Measurements from ENCODE around the gene RHCE. TPM values are rescaled to one million over a fixed set of nuclear protein-coding genes. Genes with fewer than 3 reads are reported as not detected.
"Not testable (repeated sequence)": the region's sequence is repeated elsewhere in the genome, so short reads cannot be mapped to it uniquely, and the experiment has no call there.

Gene RHCE
- polyA plus RNA-seq, 1 donor = 0.53 TPM

DNA sequence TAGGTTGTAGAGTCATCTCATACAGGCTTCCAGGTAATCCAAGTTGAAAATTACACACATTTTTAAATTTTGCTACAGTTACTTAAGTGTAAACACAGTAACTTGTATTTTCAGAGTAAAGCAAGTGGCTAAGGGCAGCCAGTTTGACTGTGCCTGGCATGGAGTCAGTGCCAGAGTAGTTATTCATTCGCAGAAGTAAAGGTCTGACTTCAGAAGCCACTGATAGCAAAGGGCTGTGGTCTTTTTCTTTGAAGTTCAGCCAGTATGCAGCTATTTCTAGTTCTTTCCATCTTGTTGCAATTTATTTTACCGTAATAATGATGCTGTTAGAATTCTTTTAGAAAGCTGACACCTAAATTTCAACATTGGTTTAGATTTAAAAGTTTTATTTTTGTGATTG is 73.1 kb downstream of the RHCE start:
- DNase-seq (ENCODE audit: low read depth) = no peak

DNA sequence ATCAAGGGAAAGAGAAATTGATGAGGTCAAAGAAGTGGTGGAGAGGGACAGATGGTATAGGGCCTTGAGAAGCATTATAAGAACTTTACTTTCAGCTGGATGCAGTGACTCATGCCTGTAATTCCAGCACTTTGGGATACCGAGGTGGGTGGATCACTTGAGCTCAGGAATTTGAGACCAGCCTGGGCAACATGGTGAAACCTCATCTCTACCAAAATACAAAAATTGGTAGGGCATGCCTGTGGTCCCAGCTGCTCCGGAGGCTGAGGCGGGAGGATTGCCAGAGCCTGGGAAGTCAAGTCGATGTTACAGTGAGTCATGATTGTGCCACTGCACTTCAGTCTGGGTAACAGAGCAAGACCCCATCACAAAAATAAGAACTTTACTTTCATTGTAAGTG is 76.8 kb downstream of the RHCE start:
- DNase-seq (ENCODE audit: low read depth) = no peak

DNA sequence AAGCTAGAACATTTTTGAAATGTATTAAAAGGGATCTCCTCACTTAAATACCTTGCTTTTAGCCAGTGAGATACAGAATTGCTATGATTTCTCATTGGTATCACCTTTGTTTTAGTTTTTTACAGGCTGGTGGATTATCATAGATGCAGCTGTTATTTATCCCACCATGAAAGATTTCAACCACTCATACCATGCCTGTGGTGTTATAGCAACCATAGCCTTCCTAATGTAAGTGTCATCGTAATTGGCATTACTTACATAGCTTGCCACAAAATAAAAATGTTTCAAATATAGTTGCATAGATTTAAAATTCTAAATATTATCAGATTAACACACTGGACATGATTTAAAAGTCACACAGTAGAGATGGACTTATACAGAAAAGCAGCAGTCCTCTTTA is 77.8 kb downstream of the RHCE start:
- no peak for DNase-seq (ENCODE audit: low read depth)

DNA sequence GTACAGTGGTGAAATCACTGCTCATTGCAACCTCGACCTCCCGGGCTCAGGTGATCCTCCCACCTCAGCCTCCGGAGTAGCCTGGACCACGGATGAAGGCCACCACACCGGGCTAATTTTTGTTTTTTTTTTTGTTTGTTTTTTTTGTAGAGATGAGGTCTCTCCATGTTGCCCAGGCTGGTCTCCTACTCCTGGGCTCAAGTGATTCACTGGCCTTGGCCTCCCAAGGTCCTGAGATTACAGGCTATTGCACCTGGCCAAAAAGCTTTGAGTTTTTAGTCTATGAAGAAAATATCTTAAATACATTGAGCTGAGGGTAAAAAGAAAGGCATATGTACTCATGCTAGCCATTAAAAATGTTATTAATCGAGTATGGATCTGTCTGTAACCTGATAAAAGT is 78.9 kb downstream of the RHCE start:
- DNase-seq (ENCODE audit: low read depth) = no peak

DNA sequence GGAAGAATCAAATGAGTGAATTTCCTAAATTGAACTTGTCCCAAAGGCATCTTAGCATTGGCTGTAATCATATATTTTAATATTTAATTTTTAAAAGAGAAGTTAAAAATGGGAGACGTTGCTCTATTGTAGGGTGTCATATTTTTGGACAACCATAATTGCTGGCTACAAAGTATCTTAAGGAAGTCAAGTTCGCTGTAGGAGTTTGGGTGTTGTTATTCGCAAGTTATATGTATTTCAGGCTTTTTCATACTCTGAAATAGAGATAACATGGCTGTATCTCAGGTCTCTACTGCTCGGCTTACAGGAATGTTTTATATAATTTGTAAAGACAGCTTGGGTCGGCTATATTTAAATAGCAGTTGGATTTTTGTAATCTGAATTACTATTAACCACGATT is 81.6 kb downstream of the RHCE start:
- no peak for DNase-seq (ENCODE audit: low read depth)

DNA sequence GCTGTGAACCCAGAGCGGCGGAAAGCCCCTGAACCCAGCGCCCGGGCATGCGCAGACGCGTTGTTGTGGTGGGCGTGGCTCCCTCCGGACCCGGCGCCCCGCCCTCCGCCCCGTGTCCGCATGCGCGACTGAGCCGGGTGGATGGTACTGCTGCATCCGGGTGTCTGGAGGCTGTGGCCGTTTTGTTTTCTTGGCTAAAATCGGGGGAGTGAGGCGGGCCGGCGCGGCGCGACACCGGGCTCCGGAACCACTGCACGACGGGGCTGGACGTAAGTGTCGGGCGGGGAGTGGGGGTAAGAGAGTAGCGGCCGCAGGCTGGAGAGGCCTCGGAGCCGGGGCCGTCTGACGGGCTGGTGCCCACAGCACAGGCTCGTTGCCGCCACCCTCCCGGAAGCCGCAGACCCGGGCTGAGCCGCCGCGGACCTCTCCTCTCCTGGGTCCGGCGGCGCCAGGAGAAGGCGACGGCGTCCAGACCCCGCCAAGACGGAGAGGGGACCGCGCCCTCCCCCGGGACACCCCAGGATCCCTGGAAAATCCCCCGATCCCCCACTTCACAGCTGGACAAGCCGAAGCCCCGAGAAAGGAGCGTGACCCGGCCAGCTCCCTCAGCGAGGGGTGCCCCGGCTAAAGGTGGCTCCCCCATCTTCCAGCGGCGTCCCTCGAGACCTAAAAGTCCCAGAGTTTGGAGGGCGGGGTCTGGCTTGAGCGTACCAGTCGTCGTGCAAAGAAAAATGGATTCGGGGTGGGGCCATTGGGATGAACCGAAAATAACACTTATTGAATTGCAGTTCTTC is 82.2 kb downstream of the RHCE start, which contains the start of gene TMEM50A:
Gene TMEM50A (plus strand): TSS at position 147 of the 794 bp plus-strand sequence. CDS start 2,153 bp downstream, outside the sequence.
- no peak for DNase-seq (ENCODE audit: low read depth)

DNA sequence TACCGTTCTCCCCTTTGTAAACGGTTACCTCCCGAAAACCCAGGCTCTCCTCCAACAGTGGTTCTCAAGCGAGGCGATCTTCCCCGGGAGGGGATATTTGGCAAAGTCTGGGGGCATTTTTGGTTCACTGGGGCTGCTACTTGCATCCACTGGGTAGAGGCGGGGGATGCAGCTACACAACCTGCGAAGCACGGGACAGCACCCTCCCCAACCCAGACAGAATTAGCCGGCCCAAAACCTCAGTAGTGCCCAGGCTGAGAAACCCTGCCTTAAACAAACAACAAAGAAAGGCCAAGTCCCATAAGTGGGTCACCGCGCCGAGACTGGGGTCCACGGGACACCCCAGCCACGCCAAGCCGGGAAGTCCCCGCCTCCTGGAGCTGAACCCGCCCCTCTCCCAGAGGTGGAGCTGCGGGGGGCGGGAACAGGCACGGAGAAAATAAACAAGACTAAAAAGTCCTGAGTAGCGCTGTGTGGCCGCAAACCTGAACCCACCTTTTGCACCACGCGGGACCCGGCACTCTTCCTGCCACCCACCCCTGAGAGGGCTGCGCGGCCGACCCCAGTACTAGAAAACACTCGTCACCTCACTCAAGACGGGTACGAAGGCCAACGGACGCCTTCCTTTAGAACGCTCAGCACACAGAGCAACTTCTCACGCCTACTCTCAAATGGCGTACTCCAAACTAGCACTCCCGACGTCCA is 83.0 kb downstream of the RHCE start:
- not testable (repeated sequence) for DNase-seq (ENCODE audit: low read depth)

DNA sequence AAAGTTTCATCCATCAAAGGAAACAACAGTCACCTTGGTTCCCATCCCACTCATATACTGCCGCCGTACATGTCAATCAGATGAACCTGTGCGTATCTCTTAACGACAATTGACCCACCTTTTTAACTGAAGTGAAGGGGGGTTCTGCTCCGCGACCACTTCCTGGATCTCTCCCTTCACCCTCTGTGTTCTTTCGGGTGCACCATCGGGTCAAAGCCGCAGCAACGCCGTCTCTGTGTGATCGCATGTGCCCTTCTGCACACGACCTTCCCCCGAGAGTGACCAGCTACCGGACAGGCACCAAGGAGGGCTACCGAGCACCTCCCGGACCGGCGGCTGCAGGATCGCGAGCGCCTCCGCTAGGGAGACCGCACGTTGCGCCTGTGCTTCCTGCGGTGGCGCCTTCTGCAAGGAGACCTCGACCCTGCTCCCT is 83.7 kb downstream of the RHCE start:
- DNase-seq (ENCODE audit: low read depth) = not testable (repeated sequence)

DNA sequence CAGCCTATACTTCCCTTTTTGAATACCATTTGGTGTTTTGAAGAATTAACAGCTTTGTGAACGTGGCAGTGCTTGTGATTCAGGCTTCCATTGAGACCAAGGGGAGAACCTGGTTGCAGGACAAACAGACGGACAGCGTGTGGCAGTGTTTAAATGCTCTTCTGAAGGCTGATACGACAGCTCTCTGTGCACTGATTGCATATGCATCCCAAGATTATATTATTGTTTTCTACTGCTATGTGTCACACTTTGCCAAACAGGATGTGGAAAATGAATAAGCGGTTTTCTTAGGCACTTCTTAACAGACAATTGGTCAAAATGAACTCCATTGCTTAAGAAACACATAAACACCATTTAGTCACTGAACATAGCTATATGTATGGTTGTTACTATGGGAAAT is 90.7 kb downstream of the RHCE start:
- DNase-seq (ENCODE audit: low read depth) = not testable (repeated sequence)

DNA sequence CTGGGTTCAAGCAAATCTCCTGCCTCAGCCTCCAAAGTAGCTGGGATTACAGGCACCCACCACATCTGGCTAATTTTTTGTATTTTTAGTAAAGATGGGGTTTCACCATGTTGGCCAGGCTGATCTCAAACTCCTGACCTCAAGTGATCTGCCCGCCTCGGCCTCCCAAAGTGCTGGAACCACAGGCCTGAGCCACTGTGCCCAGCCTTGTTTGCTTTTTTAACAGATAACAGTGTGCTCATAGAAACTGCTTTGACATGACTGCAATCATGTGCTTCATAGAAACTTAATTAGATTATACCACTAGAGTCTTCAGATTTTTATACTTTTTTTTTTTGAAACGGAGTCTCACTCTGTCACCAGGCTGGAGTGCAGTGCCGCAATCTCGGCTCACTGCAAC is 91.3 kb downstream of the RHCE start:
- DNase-seq (ENCODE audit: low read depth) = not testable (repeated sequence)

DNA sequence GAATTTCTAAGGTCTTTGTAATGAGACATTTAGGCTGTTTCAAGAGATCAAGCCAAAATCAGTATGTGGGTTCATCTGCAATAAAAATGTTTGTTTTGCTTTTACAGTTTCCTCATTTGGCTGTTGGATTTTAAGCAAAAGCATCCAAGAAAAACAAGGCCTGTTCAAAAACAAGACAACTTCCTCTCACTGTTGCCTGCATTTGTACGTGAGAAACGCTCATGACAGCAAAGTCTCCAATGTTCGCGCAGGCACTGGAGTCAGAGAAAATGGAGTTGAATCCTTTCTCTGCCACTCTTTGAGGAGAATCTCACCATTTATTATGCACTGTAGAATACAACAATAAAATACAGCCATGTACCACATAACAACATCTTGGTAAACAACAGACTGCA is 91.8 kb downstream of the RHCE start:
- DNase-seq (ENCODE audit: low read depth) = not testable (repeated sequence)

DNA sequence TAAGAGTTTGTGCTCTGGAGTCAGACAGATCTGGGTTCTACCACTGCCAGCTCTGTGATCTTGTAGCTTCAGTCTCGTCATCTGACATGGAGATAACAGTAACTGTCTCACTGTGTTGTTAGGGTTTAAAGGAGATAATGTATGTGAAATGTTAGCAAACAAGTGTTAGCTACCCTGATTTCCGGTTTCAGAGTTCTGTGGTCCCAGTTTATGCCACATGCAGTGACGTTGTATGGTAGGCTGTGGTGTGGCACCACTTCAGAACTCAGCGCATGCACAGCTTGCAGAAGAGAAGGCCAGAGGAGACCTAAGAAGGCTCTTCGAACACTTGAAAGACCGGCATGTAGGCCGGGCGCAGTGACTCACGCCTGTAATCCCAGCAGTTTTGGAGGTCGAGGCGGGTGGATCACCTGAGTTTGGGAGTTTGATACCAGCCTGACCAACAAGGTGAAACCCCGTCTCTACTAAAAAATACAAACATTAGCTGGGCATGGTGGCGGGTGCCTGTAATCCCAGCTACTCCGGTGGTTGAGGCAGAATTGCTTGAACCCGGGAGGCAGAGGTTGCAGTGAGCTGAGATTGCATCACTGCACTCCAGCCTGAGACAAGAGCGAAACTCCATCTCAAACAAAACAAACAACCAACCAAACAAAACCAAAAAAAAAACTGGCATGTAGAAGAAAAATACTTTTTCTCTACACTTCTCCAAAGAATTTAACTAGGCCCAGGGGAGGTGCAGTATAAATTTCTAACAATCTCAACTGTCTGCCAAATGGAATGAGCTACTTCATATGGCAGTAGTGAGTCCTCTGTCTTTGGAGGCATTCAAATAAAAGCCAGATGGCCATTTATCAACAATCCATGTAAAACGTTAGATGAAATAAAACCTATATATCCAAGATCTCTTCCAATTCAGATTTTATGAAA is 92.5 kb downstream of the RHCE start:
- DNase-seq (ENCODE audit: low read depth) = not testable (repeated sequence)

DNA sequence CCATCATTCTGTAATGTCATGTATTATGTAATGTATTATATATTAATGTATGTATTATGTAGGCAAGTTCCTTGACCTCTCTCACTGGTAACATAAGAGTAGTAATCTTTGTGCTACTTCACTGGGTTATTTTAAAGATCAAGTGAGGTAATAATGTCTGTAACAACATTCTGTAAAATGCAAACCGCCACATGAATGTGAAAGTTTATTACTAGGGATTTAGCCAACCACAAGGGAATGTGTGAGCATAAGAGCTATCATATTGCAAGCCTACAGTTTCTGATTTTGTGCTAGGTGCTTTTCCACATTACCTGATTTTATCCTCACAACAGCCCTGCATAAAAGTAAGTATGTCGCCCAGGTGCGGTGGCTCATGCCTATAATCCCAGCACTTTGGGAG is 96.2 kb downstream of the RHCE start:
- DNase-seq (ENCODE audit: low read depth) = not testable (repeated sequence)

DNA sequence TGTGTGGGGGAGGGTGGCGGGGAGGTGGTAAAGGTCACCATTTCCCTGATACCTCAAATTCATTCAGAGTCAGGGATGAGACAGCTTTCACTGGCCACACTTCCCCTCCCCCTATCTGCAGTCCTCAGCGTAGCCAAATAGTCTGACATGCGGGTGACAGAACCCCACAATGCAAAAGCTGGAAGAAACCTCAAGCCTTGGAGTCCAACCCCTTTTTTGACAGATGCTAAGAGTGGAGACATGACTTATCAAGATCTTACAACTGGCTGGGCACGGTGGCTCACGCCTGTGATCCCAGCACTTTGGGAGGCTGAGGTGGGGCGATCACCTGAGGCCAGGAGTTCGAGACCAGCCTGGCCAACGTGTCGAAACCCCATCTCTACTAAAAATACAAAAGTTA is 98.5 kb downstream of the RHCE start:
- DNase-seq (ENCODE audit: low read depth) = not testable (repeated sequence)

DNA sequence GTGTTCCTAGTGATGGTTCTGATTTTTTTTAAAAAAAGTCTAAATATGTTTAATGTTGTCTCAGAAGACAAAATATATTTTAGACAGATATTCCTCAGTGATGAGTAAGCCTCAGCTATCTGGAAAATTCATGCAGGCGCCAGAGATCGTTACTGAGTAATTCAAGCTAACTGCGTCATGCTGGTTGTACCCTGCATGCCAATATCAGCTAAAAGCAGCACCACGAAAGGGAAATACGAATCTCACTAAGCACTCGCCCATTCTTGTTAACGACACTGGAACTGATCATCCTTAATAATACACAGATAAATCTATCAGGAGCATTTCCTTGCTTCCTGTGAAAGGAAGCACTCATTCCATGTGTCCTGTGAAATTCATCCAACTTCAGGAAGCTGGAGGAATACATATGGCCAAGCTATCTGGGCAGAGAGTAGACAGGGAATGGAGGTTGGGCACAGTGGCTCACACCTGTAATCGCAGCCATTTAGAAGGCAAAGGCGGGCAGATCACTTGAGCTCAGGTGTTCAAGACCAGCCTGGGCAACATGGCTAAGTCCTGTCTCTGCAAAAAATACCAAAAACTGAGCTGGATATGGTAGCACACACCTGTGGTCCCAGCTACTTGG is 100.2 kb downstream of the RHCE start:
- not testable (repeated sequence) for DNase-seq (ENCODE audit: low read depth)

DNA sequence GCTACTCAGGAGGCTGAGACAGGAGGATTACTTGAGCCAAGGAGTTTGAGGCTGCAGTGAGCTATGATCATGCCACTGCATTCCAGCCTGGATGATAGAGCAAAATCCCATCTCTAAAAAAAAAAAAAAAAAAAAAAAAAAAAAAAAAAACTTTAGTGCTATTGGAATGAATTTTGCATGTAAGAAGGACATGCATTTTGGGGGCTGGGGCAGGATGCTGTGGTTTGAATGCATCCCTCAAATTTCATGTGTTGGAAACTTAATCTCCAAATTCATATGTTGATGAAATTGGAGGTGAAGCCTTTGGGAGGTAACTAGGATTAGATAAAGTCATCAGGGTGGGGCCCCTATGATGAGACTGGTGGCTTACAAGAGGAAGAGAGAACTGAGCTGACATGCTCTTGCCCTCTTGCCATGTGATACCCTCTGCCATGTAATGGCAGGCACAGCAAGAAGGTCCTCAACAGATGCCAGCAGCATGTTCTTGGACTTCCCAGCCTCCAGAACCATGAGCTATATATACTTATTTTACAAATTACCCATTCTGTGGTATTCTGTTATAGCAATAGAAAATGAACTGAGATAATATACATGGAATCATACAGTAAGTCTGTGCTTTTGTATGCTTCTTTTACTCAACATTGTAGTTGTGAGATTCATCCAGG is 107.7 kb downstream of the RHCE start:
- not testable (repeated sequence) for DNase-seq (ENCODE audit: low read depth)

Other genes with a start within 250 kb of the RHCE start
- 56.5 TPM for gene SYF2, start 188.3 kb downstream of the RHCE start, polyA plus RNA-seq (ENCODE audit: insufficient read length)
- 68.6 TPM for gene RSRP1, start 173.4 kb downstream of the RHCE start, polyA plus RNA-seq (ENCODE audit: insufficient read length)
- 1.0 TPM for gene RHD, start 148.3 kb downstream of the RHCE start, polyA plus RNA-seq (ENCODE audit: insufficient read length)
- gene TMEM50A, start 82.5 kb downstream of the RHCE start, polyA plus RNA-seq (ENCODE audit: insufficient read length) = 55.1 TPM
- gene MACO1, start 10.1 kb upstream of the RHCE start, polyA plus RNA-seq (ENCODE audit: insufficient read length) = 18.1 TPM
- gene LDLRAP1, start 122.8 kb upstream of the RHCE start, polyA plus RNA-seq (ENCODE audit: insufficient read length) = 11.5 TPM
- 9.6 TPM for gene MAN1C1, start 196.0 kb upstream of the RHCE start, polyA plus RNA-seq (ENCODE audit: insufficient read length)